ENCODE measurements around the gene GUCA2B. TPM values are rescaled to one million over a fixed set of nuclear protein-coding genes. Genes with fewer than 3 reads are reported as not detected.
A peak's percentile ranks its signal among the peaks of the same experiment; 100 is the strongest.

The GUCA2B gene
- total RNA-seq, 2 donors from 2014 or later: not detected

GRCh38 chr1:42145389-42145716, 7.9 kb upstream of the GUCA2B start:
- ATAC-seq (ENCODE audit: insufficient number of reproducible peaks, low FRiP score, low read depth) (no peak), DNase-seq (ENCODE audit: low spot score) (no peak)
- Histone ChIP-seq H3K27me3 (replicated peaks; ENCODE audit: insufficient read depth) (no peaks in the 10 kb centered on the region), H3K36me3 (no peaks in the 10 kb centered on the region), H3K4me3 (no peak overlapping the region), H3K9me3 (no peaks in the 10 kb centered on the region), H3K4me1 (ENCODE audit: control insufficient read depth in 1 of 2, low read depth in 2 of 2) (no peaks in the 10 kb centered on the region), H3K27ac (no peak overlapping the region)
- no peak for TF ChIP-seq CTCF (IDR thresholded peaks at IDR 0.05)

- no peak for DNase-seq (ENCODE audit: low spot score)
- no peaks in the 10 kb centered on the region for H3K36me3 ChIP-seq
- no peaks in the 10 kb centered on the region for H3K9me3 ChIP-seq
- H3K27me3 ChIP-seq (replicated peaks; ENCODE audit: insufficient read depth): no peaks in the 10 kb centered on the region
- H3K4me3 ChIP-seq: no peak overlapping the region
- no peak overlapping the region for H3K27ac ChIP-seq
- no peak for TF ChIP-seq CTCF (IDR thresholded peaks at IDR 0.05)
- no peaks in the 10 kb centered on the region for H3K4me1 ChIP-seq (ENCODE audit: control insufficient read depth in 1 of 2, low read depth in 2 of 2)
- ATAC-seq (ENCODE audit: insufficient number of reproducible peaks, low FRiP score, low read depth): no peak
These were observed 7.2 kb upstream of the GUCA2B start for GRCh38 chr1:42145764-42146625.

- Histone ChIP-seq H3K27ac (no peak overlapping the region), H3K27me3 (replicated peaks; ENCODE audit: insufficient read depth) (no peaks in the 10 kb centered on the region), H3K4me1 (ENCODE audit: control insufficient read depth in 1 of 2, low read depth in 2 of 2) (no peaks in the 10 kb centered on the region), H3K9me3 (no peaks in the 10 kb centered on the region), H3K36me3 (no peaks in the 10 kb centered on the region), H3K4me3 (no peak overlapping the region)
- ATAC-seq (ENCODE audit: insufficient number of reproducible peaks, low FRiP score, low read depth) (no peak), DNase-seq (ENCODE audit: low spot score) (no peak)
- TF ChIP-seq CTCF (IDR thresholded peaks at IDR 0.05): peak; percentile 77
These were observed 6.4 kb upstream of the GUCA2B start for GRCh38 chr1:42146626-42147320.

- DNase-seq (ENCODE audit: low spot score) (no peak), ATAC-seq (ENCODE audit: insufficient number of reproducible peaks, low FRiP score, low read depth) (no peak)
- Histone ChIP-seq H3K4me1 (ENCODE audit: control insufficient read depth in 1 of 2, low read depth in 2 of 2) (no peaks in the 10 kb centered on the region), H3K27me3 (replicated peaks; ENCODE audit: insufficient read depth) (no peaks in the 10 kb centered on the region), H3K27ac (no peak overlapping the region), H3K4me3 (no peak overlapping the region), H3K36me3 (no peaks in the 10 kb centered on the region), H3K9me3 (no peaks in the 10 kb centered on the region)
- TF ChIP-seq CTCF (IDR thresholded peaks at IDR 0.05): no peak
These were observed 5.0 kb upstream of the GUCA2B start for GRCh38 chr1:42148166-42148565.

- H3K27me3 ChIP-seq (replicated peaks; ENCODE audit: insufficient read depth): no peaks in the 10 kb centered on the region
- no peak for ATAC-seq (ENCODE audit: insufficient number of reproducible peaks, low FRiP score, low read depth)
- no peak overlapping the region for H3K4me3 ChIP-seq
- no peaks in the 10 kb centered on the region for H3K9me3 ChIP-seq
- H3K4me1 ChIP-seq (ENCODE audit: control insufficient read depth in 1 of 2, low read depth in 2 of 2): no peaks in the 10 kb centered on the region
- no peaks in the 10 kb centered on the region for H3K36me3 ChIP-seq
- DNase-seq (ENCODE audit: low spot score): no peak
- no peak for TF ChIP-seq CTCF (IDR thresholded peaks at IDR 0.05)
- no peak overlapping the region for H3K27ac ChIP-seq
These were observed 2.6 kb upstream of the GUCA2B start for GRCh38 chr1:42150651-42151050.

Data from thoracic aorta (tissue), 2 donors.